EL (cell line): ENCODE results near the gene RBM23.
"Not testable (repeated sequence)": the region's sequence is repeated elsewhere in the genome, so short reads cannot be mapped to it uniquely, and the experiment has no call there.

Experiments
- DNase-seq: peaks from one replicate; pipeline ENCODE4 v3.0.0-alpha.2; 2016

RBM23 gene

DNA sequence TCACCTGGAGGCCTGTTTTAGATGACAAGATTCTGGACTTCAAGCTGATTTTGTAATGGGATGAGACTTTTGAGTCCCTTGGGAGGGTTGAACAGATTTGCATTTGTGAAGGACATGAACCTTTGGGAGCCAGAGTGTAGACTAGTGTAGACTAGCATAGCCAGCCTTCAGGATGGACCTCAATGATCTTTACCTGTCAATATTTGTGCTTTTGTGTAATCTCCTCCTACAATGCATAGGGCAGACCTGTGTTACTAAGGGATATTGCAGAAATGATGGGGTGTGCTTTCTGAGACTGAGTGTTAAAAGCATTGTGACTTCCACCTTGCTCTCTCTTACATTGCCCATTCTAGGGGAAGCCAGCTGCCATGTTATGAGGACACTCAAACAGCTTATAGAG, 57.3 kb downstream of the RBM23 start:
- no peak for DNase-seq

DNA sequence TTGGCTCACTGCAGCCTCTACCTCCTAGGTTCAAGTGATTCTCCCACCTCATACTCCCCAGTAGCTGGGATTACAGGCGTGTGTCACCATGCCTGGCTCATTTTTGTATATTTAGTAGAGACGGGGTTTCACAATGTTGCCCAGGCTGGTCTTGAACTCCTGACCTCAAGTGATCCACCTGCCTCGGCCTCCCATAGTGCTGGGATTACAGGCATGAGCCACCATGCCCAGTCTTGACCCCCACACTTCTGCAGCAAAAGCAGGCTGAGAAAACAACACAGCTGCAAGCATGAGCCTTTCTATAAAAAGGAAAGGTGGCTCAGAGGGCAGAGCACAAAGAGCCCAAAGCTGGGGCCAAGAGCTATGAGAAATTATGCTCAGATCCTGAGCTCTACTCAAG, 58.6 kb downstream of the RBM23 start:
- DNase-seq, result not testable (repeated sequence)

DNA sequence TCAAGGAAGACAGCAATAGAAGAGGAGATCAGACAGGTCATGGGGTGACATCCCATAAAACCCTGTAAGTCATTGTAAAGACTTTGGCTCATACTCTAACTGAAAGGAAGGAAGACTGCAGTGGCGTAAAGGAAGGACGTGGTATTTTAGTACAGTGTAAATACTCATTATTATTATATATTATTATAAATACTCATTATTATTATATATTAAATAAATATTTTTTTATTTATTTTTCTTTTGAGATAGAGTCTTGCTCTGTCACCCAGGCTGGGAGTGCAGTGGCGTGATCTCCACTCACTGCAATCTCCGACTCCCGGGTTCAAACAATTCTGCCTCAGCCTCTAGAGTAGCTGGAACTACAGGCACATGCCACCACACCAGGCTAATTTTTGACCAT, 62.5 kb downstream of the RBM23 start:
- DNase-seq, result no peak

GRCh38 chr14:22854963-22855724, 63.8 kb downstream of the RBM23 start:
- DNase-seq, result no peak

DNA sequence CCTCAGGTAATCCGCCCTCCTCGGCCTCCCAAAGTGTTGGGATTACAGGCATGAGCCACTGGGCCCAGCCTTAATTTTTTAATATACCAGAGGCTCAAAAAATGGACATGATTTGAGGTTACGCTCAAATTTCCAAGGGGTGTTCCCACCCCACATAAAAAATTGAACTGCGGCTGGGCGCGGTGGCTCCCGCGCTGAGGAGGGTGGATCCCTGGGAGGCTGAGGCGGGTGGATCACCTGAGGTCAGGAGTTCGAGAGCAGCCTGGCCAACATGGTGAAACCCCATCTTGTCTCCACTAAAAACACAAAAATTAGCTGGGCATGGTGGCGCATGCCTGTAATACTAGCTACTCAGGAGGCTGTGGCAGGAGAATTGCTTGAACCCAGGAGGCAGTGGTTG, 64.7 kb downstream of the RBM23 start:
- not testable (repeated sequence) for DNase-seq

DNA sequence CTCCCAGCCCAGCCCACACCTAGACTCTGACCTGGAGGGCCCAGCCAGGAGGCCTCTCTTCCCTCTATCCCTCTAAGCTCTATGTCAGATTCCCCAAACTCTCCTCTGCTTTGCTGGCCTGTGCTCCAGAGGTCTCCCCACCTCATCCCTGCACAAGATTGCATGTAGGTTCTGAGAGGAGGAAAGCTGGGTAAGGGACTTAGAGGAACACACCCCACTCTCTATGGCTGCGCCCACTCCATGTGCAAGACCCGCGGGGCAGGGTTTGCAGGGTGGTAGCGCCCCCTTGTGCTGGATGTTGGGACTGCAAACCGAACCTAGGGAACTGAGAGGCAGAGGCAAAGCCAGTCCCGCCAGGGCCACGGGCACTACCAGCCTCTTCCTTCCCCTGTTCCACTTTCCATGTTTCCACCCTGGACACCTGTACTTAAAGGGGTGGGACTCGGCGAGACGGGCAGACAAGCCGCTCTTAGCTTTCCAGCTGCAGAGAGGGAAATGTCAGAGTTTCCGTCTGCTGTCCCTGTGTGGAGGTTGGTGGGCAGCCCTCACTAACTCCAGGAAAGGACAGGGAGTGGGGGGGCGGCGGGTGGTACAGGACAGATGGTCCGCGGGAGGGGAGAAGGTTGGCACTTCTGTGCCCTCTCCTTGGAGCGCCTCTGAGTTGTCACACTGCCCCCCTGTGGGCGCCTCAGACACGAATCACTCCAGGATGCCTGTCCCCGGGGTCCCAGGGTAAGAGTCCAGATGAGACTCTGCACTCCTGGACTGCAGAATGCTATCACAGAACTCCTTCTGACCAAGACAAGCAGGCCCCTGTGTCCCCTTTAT, 65.8 kb downstream of the RBM23 start:
- peak; percentile 84 for DNase-seq

DNA sequence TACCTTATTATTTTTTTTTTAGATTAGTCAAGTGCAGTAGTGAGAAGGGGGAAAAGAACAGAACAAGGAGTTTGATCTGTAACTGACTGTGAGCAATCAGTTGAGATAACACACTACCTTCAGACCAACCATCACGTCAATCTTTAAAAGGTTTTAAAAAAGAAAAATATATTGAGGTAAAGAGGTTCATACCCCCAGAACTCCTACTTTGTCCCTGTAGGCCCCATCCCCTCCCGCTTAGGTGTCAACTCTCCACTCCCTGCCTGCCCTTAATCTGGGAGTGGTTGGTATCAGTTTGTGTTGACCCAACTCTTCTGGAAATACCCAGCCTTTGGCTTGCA, 66.4 kb downstream of the RBM23 start:
- no peak for DNase-seq

GRCh38 chr14:22852178-22852577, 66.8 kb downstream of the RBM23 start:
- not testable (repeated sequence) for DNase-seq

GRCh38 chr14:22850944-22851764, 67.8 kb downstream of the RBM23 start:
- DNase-seq, result peak; percentile 97

GRCh38 chr14:22849212-22849819, 69.6 kb downstream of the RBM23 start:
- no peak for DNase-seq

DNA sequence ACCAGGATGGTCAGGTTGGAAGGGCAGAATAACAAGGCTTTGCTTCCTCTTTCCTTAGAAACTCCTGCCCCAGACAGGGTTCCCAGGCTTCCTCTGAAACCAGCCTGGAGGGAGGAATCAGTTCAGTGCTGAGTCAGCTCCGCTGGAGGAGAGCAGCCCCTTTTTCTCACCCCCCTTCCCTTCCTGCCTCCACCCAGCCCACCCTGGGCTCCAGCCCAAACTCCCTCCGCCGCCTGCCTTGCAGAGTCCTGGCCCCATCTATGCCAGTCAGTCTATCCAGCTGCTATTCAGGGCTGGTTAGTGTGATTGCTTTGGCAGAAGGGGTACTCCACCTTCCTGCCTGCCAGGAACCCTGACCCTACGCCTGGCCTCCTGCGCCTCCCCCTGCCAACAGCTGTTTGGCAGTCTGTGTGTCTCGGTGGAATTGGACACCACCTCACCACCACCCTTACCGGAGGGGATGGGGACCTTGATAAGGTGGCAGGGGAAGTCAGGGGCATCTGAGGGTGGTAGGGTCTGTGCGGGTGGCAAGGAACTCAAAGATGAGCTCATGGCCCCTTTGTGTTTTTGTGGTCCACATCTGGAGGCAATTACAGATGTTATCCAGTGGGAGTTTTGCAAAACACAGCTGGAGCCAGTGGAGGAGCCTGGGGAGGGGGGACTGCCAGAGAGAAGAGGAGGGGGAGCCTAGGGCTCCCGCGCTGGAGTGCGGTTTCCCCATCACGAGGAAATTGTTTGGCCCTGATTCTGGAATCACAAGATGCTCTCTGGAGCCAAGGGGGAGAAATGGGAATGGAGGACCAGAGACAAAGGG, 70.4 kb downstream of the RBM23 start:
- DNase-seq, result peak; percentile 79

DNA sequence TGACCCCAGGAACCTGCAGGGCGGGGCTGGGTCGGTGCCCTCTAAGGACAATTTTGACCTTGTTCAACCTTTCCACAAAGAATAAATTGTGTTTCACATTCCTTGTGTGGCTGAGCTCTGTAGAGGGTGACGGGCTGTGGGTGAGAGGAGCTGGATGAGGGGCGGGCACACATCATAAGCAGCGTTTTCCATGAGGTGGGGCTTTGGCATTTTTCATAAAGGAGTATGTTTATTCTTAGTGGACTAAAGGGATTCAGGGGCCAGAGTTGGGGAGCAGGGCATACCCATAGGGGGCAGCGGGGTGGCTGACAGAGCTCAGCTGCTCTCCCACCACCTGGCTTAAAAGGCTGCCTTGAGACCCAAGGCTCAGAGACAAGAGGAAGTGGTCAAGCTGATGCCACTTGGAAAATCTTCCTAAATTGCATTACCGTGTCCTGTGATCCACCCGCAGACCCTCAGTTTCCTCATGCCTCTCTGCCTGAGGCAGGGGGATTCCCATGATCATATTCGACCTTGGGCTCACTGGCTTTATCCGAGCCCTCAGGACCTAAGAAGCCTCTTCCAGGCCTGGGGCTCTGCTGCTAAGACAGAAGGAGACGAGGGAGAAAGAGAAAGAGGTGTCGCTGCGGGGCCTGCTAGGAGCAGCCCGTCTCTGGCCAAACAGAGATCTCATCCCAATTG, 71.1 kb downstream of the RBM23 start:
- DNase-seq, result peak; percentile 49

DNA sequence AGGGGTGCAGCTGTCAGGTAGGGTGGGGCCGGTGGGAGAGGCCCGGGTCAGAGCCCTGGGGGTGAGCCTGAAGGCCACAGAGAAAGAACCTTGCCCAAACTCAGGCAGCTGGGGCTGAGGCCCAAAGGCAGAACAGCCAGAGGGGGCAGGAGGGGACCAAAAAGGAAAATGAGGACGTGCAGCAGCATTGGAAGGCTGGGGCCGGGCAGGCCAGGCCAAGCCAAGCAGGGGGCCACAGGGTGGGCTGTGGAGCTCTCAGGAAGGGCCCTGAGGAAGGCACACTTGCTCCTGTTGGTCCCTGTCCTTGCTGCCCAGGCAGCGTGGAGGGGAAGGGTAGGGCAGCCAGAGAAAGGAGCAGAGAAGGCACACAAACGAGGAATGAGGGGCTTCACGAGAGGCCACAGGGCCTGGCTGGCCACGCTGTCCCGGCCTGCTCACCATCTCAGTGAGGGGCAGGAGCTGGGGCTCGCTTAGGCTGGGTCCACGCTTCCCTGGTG, 72.1 kb downstream of the RBM23 start:
- DNase-seq, result no peak

DNA sequence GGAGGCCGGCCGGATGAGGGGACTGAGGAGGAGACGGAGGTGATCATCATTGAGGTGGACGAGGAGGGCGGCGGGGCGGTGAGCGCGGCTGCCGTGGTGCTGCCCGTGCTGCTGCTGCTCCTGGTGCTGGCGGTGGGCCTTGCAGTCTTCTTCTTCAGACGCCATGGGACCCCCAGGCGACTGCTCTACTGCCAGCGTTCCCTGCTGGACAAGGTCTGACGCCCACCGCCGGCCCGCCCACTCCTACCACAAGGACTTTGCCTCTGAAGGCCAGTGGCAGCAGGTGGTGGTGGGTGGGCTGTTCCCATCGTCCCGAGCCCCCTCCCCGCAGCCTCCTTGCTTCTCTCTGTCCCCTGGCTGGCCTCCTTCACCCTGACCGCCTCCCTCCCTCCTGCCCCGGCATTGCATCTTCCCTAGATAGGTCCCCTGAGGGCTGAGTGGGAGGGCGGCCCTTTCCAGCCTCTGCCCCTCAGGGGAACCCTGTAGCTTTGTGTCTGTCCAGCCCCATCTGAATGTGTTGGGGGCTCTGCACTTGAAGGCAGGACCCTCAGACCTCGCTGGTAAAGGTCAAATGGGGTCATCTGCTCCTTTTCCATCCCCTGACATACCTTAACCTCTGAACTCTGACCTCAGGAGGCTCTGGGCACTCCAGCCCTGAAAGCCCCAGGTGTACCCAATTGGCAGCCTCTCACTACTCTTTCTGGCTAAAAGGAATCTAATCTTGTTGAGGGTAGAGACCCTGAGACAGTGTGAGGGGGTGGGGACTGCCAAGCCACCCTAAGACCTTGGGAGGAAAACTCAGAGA, 72.9 kb downstream of the RBM23 start:
- no peak for DNase-seq

GRCh38 chr14:22845103-22845394, 73.9 kb downstream of the RBM23 start:
- no peak for DNase-seq

DNA sequence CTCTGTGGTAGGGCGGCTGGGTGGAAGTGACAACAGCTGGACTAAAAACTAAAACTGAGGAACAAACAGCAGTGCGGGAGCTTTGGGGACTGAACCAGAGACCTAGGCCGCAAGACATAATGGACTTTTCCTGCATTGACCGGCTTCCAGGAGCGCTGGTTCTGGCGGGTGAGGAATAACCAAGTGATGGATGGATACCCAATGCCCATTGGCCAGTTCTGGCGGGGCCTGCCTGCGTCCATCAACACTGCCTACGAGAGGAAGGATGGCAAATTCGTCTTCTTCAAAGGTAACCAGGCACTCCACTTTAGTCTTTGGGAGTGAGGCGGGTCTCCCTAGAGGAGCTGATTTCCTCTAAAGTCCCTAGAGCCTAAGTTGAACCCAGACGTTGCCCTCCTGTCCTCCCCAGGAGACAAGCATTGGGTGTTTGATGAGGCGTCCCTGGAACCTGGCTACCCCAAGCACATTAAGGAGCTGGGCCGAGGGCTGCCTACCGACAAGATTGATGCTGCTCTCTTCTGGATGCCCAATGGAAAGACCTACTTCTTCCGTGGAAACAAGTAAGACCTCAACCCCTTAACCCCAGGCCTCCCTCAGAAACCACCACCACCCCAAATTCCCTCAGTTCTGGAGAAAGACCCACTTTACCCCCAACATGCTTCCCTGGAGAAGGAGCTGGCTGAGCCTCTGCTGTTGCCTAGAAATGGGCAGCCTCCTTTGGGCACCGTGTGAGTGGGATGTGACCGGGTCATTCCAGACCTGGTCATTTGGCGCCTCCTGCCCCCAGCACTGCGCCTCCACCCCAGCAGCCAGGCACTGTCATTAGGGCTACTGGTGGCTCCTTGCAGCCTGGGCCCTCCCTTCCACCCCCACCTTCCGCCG, 74.5 kb downstream of the RBM23 start:
- DNase-seq, result no peak
